HG03432 (cell line): Measurements from ENCODE around the gene ACOT9.
A peak's percentile ranks its signal among the peaks of the same experiment; 100 is the strongest.
"Not testable (repeated sequence)": the region's sequence is repeated elsewhere in the genome, so short reads cannot be mapped to it uniquely, and the experiment has no call there.

ENCODE experiments used
- ATAC-seq: cut with Tn5 transposase; IDR thresholded peaks from one replicate; pipeline ENCODE4 v1.9.1; 2021; ENCODE audit warnings: mild to moderate bottlenecking, moderate library complexity; ENCODE audit not compliant: unreplicated experiment

Gene ACOT9

GRCh38 chrX:23742697-23743622 is at the start of gene ACOT9:
Gene ACOT9, minus strand, starts transcription at chrX:23743276. Its CDS starts 132 bp downstream, at chrX:23743144.
- ATAC-seq = peak; percentile 98

DNA sequence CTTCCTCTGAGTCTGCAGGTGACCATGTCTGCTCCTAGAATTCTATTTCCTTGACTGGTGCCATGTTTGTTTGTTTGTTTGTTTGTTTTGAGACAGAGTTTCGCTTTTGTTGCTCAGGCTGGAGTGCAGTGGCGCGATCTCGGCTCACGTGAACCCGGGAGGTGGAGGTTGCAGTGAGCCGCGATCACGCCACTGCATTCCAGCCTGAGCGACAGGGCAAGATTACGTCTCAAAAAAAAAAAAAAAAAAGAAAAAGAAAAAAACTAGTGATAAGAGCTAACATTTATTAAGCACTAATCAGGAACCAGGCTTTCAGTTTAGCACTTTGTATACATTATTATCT is 47.0 kb upstream of the ACOT9 start:
- ATAC-seq = no peak

DNA sequence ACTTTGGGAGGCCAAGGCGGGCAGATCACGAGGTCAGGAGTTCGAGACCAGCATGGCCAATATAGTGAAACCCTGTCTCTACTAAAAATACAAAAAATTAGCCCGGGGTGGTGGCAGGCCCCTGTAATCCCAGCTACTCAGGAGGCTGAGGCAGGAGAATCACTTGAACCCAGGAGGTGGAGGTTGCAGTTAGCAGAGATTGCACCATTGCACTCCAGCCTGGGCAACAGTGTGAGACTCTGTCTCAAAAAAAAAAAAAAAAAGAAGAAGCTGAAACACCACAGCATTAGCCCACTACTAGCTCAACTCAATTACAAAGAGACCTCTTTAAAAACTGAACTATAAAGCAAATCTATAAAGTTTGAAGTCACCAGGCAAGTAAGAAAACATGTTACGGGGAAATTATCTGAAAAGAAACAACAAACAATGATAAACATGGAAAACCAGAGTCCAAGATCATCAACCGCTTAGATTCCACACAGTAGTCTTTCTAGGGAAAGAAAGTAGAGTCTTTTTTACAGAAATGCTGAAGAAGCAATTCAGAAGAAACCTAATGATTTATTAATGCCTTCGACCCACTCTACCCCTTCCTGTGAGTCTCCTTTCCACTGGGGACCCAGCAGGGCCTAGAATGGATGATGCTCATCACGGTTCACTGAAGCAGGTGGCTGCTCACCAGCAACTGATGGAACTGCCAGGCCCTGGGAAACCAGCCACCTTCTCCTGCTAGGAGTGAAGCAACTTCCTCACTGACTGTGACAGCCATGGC is 46.5 kb upstream of the ACOT9 start:
- no peak for ATAC-seq

GRCh38 chrX:23788946-23789345 is 45.9 kb upstream of the ACOT9 start:
- no peak for ATAC-seq

- ATAC-seq = peak; percentile 53
Measured at GRCh38 chrX:23788521-23788920, 45.4 kb upstream of the ACOT9 start.

DNA sequence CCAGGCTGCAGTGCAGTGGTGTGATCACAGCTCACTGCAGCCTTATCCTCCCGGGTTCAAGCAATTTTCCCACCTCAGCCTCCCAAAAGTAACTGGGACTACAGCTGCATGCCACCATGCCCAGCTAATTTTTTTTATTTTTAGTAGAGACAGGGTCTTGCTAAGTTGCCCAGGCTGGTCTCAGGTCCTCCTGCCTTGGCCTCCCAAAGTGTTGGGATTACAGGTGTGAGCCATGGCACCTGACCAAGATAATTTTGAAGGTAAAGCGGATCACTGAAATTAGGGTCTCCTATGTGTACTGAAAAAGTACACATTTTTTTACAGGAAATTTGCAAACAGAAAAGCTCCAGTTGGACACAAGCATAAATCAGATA is 44.7 kb upstream of the ACOT9 start:
- no peak for ATAC-seq

DNA sequence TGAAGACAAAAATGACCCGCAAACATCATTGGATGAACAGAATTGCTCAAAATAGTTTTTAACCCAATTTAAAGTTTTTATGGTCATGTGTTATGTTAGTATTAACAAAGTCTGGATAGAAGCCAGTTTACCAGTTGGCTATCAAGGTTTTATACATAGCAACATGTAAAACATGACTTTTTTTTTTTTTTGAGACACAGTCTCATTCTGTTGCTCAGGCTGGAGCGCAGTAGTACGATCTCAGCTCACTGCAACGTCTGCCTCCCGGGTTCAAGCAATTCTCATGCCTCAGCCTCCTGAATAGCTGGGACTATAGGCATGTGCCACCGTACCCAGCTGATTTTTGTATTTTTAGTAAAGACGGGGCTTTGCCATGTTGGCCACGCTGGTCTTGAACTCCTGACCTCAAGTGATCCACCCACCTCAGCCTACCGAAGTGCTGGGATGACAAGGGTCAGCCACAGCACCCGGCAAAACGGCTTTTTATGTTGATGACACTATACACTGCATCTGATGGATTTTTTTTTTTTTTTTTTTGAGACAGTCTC is 43.3 kb upstream of the ACOT9 start:
- no peak for ATAC-seq

GRCh38 chrX:23785580-23785979 is 42.5 kb upstream of the ACOT9 start:
- no peak for ATAC-seq

DNA sequence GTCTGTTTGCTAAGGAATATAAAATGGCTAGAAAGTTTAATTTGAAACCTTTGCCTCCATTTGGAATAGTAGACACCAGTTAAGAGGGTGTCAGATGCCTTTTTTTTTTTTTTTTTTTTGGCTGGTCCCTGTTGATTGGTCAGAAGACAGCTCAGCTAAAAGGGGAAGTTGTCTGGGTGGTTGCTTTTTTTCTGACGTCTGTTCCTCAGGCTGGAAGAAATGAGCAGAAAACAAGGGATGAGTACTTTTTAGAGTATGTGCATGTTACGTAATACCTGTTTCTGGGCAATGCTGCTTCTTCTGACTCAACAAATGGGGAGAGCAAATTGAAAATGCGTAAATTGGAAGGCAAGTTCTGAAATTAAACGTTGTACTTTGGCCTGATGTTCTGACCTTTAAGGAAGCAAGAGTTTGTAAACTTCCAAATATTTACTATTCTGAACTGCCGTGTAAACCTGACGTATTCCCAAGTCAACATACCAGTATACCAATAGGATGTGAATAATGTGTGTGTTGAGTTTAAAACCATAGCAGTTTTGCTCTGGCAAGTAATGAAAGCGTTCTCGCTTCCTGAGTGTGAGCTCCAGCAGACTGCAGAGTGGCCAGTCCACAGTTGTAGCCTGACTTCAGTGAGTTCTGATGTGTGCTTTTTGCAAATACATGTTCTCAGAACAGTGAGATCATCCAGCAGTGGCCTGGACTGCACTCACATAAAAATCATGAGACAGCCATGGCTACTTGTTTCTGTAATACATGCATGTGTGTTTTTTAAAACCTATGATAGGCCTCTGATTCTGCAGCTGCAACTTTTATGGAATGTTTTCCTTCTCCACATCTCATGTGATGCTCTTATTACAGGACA is 41.6 kb upstream of the ACOT9 start:
- no peak for ATAC-seq

GRCh38 chrX:23783589-23784469 is 40.8 kb upstream of the ACOT9 start:
- ATAC-seq = no peak

DNA sequence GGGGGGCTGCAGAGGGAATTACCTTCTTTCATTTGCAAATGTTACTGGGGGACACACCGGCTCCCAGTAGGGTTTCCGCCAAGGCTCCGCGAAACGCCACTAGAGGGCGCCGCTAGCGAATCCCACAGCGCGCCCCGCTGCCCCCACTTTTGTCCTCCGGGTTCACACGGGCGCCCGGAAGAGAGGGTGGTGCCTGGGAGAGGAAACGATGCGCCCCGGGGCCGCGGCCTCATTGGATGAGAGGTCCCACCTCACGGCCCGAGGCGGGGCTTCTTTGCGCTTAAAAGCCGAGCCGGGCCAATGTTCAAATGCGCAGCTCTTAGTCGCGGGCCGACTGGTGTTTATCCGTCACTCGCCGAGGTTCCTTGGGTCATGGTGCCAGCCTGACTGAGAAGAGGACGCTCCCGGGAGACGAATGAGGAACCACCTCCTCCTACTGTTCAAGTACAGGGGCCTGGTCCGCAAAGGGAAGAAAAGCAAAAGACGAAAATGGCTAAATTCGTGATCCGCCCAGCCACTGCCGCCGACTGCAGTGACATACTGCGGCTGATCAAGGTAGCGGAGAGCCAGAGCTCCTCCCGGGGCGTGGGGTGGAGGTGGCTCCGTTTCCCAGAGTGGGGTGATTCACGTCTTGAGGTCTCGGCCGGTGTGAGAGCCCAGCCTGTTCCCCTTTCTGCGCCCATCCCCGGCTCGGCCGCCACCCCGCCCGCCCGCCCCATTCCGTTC is 40.0 kb upstream of the ACOT9 start, which contains the start of gene SAT1:
Gene SAT1, plus strand, starts transcription at position 311 of the 726 bp plus-strand sequence. Its CDS starts 179 bp downstream, at position 490.
- ATAC-seq = peak; percentile 89

- ATAC-seq = no peak
Measured at GRCh38 chrX:23782455-23782854, 39.4 kb upstream of the ACOT9 start.

GRCh38 chrX:23779025-23779424 is 35.9 kb upstream of the ACOT9 start:
- ATAC-seq = no peak

- no peak for ATAC-seq
Measured at GRCh38 chrX:23776363-23776762, 33.3 kb upstream of the ACOT9 start.

DNA sequence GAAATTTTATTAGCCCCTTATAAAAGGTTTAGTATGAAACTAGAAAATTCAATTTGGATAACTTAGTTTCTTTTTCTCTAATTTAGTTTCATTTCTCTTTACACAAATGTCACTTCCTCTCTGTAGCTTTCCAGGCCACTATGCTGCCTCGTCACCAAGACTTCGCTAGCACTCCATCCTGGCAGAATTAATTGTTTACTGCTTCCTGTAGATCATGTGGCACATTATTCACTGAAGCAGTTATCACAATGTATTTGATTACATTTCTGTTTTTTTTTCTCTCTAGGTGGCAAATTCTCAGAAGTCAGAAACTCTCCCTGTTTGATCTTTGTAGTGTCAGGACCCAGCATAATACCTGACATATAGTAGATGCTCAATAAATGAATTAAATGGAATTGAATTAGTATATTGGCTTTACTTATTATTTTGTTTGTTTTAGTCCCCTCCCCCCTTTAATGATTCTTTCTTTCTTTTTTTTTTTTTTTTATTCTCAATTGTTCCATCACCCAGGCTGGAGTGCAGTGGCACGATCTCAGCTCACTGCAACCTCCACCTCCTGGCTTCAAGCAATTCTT is 30.6 kb upstream of the ACOT9 start:
- peak; percentile 88 for ATAC-seq

DNA sequence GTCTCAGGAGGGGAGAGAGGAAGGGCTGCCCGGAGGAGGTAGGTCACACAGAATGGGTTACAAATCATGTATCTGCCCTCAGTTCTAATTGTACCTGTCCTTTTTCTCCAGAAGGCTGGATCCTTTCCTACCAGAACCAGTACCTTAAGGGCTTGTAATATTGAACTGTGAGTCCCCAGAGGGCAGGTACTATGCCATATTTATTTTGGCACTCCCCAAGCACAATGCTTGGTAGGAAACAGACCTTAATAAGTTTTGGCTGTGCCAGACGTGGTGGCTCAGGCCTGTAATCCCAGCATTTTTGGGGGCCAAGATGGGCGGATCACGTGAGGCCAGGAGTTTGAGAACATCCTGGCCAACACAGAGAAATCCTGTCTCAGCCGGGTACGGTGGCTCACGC is 28.0 kb upstream of the ACOT9 start:
- not testable (repeated sequence) for ATAC-seq

DNA sequence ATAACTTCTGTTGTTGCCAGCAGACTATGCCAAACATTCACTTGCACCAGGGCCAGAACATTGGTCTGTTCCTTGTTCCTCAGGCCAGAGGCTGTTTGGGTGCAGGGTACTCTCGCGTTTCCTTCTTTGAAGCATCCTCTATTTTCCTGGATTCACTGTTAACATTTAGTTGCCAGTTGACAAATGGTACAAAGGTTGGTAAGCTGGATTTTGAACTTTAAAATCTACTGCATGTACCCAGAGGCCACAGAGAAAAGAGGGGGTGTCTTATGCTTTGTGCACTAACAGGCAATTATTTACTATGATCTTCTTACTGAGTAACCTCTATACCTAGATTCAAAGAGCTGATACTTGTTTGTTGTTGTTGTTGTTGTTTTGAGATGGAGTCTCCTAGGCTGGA is 27.1 kb upstream of the ACOT9 start:
- ATAC-seq = no peak

- ATAC-seq = peak; percentile 74
Measured at GRCh38 chrX:23766650-23767551, 23.8 kb upstream of the ACOT9 start.
